Bronchial epithelial cell (primary cell): ENCODE data around the gene EFNA5. TPM values are rescaled to one million over a fixed set of nuclear protein-coding genes. Genes with fewer than 3 reads are reported as not detected.

Experiments
- DNase-seq: peaks from one replicate; pipeline ENCODE4 v3.0.0-alpha.2; 2010; ENCODE audit warnings: low read depth
- FAIRE-seq: peaks from 2 replicates; lab custom pipeline; 2011; peaks lifted over from hg19 to GRCh38; lab: Jason Lieb, UNC
- H3K27me3 ChIP-seq: 2 replicates; pipeline ENCODE4 v1.5.1; 2011; ENCODE audit warnings: low read length; ENCODE audit not compliant: control insufficient read depth, insufficient read depth
- H3K36me3 ChIP-seq: 2 replicates; pipeline ENCODE4 v1.5.1; 2011; ENCODE audit warnings: low read length; ENCODE audit not compliant: control insufficient read depth, insufficient read depth
- H3K4me3 ChIP-seq: 2 replicates; pipeline ENCODE4 v1.5.1; 2011; ENCODE audit warnings: mild to moderate bottlenecking, low read depth, low read length, control low read depth
- CTCF ChIP-seq: IDR thresholded peaks from 2 replicates; pipeline ENCODE4 v1.5.1; 2011; ENCODE audit warnings: mild to moderate bottlenecking, moderate library complexity, low read length, control low read depth, inconsistent platforms; ENCODE audit not compliant: insufficient read depth, severe bottlenecking
- total RNA-seq: library from RNA; depleted of rRNA; stranded (reverse); fragments of >200 nt; gene quantifications from 2 replicates; pipeline ENCODE4 v1.2.1, GENCODE V29; 2014

The EFNA5 gene
- total RNA-seq, 1 donor from 2014 or later = 3.9 TPM

- Histone ChIP-seq H3K27me3 (no peaks in the 10 kb centered on the region), H3K36me3 (peaks cover 1% of the 10 kb centered on the region), H3K4me3 (no peak overlapping the region)
- TF ChIP-seq CTCF = no peak
- FAIRE-seq (no peak), DNase-seq (peak; percentile 63)
Observed at GRCh38 chr5:107389130-107389774, 281.5 kb downstream of the EFNA5 start.

GRCh38 chr5:107388141-107388861 lies 282.4 kb downstream of the EFNA5 start:
- Histone ChIP-seq H3K4me3 (no peak overlapping the region), H3K36me3 (peaks cover 1% of the 10 kb centered on the region), H3K27me3 (no peaks in the 10 kb centered on the region)
- FAIRE-seq = no peak
- no peak for TF ChIP-seq CTCF
- DNase-seq = peak; percentile 93

- no peak for TF ChIP-seq CTCF
- peaks cover 1% of the 10 kb centered on the region for H3K36me3 ChIP-seq
- FAIRE-seq = no peak
Observed at GRCh38 chr5:107387526-107388140, 283.1 kb downstream of the EFNA5 start.

GRCh38 chr5:107385708-107386107 lies 285.0 kb downstream of the EFNA5 start:
- Histone ChIP-seq H3K4me3 (no peak overlapping the region), H3K27me3 (no peaks in the 10 kb centered on the region), H3K36me3 (peaks cover 1% of the 10 kb centered on the region)
- DNase-seq (no peak), FAIRE-seq (no peak)
- TF ChIP-seq CTCF = no peak

More at GRCh38 chr5:107387526-107388140, 283.1 kb downstream of the EFNA5 start:
- Histone ChIP-seq H3K4me3 (no peak overlapping the region), H3K27me3 (no peaks in the 10 kb centered on the region)
- no peak for DNase-seq

- TF ChIP-seq CTCF = no peak
- Histone ChIP-seq H3K4me3 (no peak overlapping the region), H3K36me3 (peaks cover 1% of the 10 kb centered on the region), H3K27me3 (no peaks in the 10 kb centered on the region)
- FAIRE-seq (no peak), DNase-seq (no peak)
Observed at GRCh38 chr5:107384256-107384655, 286.5 kb downstream of the EFNA5 start.
